NOMO-1 treated with DMSO at 0.1 percent for 48 hours (cell line): ENCODE measurements around the gene JMJD8.
"Not testable (repeated sequence)": the region's sequence is repeated elsewhere in the genome, so short reads cannot be mapped to it uniquely, and the experiment has no call there.

Source experiments
- DNase-seq: peaks from one replicate; lab custom pipeline; 2025; ENCODE audit not compliant: unreplicated experiment; lab: John Stamatoyannopoulos, UW

JMJD8 gene

GRCh38 chr16:693364-693763 is 9.2 kb upstream of the JMJD8 start:
- DNase-seq, result no peak

- DNase-seq, result no peak
Observed at GRCh38 chr16:692356-693108, 8.4 kb upstream of the JMJD8 start.

- DNase-seq, result not testable (repeated sequence)
Observed at GRCh38 chr16:691242-691641, 7.1 kb upstream of the JMJD8 start.

- DNase-seq, result no peak
Observed at GRCh38 chr16:689175-689897, 5.2 kb upstream of the JMJD8 start.

GRCh38 chr16:687499-687898 is 3.4 kb upstream of the JMJD8 start:
- no peak for DNase-seq

- DNase-seq, result no peak
Observed at GRCh38 chr16:686459-687260, 2.5 kb upstream of the JMJD8 start.

- no peak for DNase-seq
Observed at GRCh38 chr16:685967-686366, 1.8 kb upstream of the JMJD8 start.

GRCh38 chr16:684961-685696 is 995 bp upstream of the JMJD8 start:
- DNase-seq, result no peak

- no peak for DNase-seq
Observed at GRCh38 chr16:683396-684070, 601 bp downstream of the JMJD8 start.

GRCh38 chr16:682493-683395 is 1.4 kb downstream of the JMJD8 start:
- DNase-seq, result no peak

GRCh38 chr16:681746-682427 is 2.2 kb downstream of the JMJD8 start:
- DNase-seq, result no peak

GRCh38 chr16:680967-681745 is 3.0 kb downstream of the JMJD8 start:
- peak; percentile 34 for DNase-seq

- DNase-seq, result no peak
Observed at GRCh38 chr16:680625-680945, 3.5 kb downstream of the JMJD8 start.

GRCh38 chr16:679814-680624 is 4.1 kb downstream of the JMJD8 start, which contains the start of gene STUB1:
STUB1 (plus strand) TSS chr16:680410; CDS start chr16:680526, 116 bp downstream.
- DNase-seq, result peak; percentile 66

- peak; percentile 49 for DNase-seq
Observed at GRCh38 chr16:678858-679813, 5.0 kb downstream of the JMJD8 start.

- DNase-seq, result no peak
Observed at GRCh38 chr16:678209-678857, 5.8 kb downstream of the JMJD8 start.
